K562 treated with DMSO at 1 percent for 48 hours (cell line): Measurements from ENCODE around the gene COX4I2. TPM values are rescaled to one million over a fixed set of nuclear protein-coding genes. Genes with fewer than 3 reads are reported as not detected.

Source experiments
- total RNA-seq: library from RNA; unstranded; fragments of 300-600 nt; gene quantifications from 2 replicates; pipeline ENCODE4 v1.2.3, GENCODE V29; 2022; ENCODE audit warnings: low replicate concordance; ENCODE audit errors: extremely low read depth

Gene COX4I2
- not detected in 2 replicates for total RNA-seq

GRCh38 chr20:31637660-31638059 lies at the start of gene COX4I2:
Gene COX4I2, plus strand, starts transcription at chr20:31637912. Its CDS starts 1,106 bp downstream, at chr20:31639018.

DNA sequence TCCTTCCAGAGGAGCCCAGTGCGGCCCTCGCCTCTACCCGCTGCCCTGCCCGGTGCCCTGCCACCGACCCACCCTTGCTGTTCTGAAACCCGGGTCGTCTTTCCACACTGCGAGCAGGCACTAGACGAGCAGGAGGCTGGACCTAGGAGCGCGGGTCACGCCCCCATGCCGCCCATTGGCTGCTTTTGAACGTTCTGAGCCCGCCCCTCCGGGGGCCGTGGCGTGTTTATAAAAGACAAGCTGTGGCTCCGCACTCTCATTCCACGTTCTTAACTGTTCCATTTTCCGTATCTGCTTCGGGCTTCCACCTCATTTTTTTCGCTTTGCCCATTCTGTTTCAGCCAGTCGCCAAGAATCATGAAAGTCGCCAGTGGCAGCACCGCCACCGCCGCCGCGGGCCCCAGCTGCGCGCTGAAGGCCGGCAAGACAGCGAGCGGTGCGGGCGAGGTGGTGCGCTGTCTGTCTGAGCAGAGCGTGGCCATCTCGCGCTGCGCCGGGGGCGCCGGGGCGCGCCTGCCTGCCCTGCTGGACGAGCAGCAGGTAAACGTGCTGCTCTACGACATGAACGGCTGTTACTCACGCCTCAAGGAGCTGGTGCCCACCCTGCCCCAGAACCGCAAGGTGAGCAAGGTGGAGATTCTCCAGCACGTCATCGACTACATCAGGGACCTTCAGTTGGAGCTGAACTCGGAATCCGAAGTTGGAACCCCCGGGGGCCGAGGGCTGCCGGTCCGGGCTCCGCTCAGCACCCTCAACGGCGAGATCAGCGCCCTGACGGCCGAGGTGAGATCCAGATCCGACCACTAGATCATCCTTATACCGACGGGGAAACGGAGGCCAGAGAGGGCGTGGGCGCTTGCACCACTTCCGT lies 32.4 kb upstream of the COX4I2 start, which contains the start of gene ID1:
TSS of gene ID1 (plus strand) at position 259 of the 871 bp plus-strand sequence. CDS start at position 358, 99 bp downstream.

Other genes starting within 250 kb of the COX4I2 start
- not detected in 2 replicates for gene DEFB119, start 247.3 kb upstream of the COX4I2 start, total RNA-seq
- gene DEFB121, start 231.7 kb upstream of the COX4I2 start, total RNA-seq: not detected in 2 replicates
- not detected in 2 replicates for gene DEFB123, start 197.3 kb upstream of the COX4I2 start, total RNA-seq
- not detected in 2 replicates for gene DEFB124, start 162.8 kb upstream of the COX4I2 start, total RNA-seq
- gene REM1, start 162.6 kb upstream of the COX4I2 start, total RNA-seq: not detected in 2 replicates
- not detected in 2 replicates for gene HM13, start 123.5 kb upstream of the COX4I2 start, total RNA-seq
- not detected in 2 replicates for gene ID1, start 32.6 kb upstream of the COX4I2 start, total RNA-seq
- not detected in 2 replicates for gene BCL2L1, start 85.0 kb downstream of the COX4I2 start, total RNA-seq
- gene TPX2, start 101.4 kb downstream of the COX4I2 start, total RNA-seq: 210 TPM in 1 of 2 replicates, not detected in the other
- gene MYLK2, start 181.4 kb downstream of the COX4I2 start, total RNA-seq: not detected in 2 replicates
- not detected in 2 replicates for gene FOXS1, start 207.7 kb downstream of the COX4I2 start, total RNA-seq
- gene DUSP15, start 232.6 kb downstream of the COX4I2 start, total RNA-seq: not detected in 2 replicates
- gene TTLL9, start 232.7 kb downstream of the COX4I2 start, total RNA-seq: not detected in 2 replicates